22Rv1 (cell line): ENCODE measurements around the gene TMEM151A.

Experiments
- CTCF ChIP-seq: fragments of 450-650 bp; IDR thresholded peaks from 2 replicates; pipeline ENCODE4 v1.5.1; 2017; ENCODE audit warnings: mild to moderate bottlenecking
- ZFX ChIP-seq: fragments of 450-650 bp; IDR thresholded peaks from 2 replicates; pipeline ENCODE4 v1.6.1; 2017; ENCODE audit warnings: antibody characterized with exemption, borderline replicate concordance

- TF ChIP-seq CTCF (no peak), ZFX (no peak)
Observed at GRCh38 chr11:66302656-66303055, 11.0 kb downstream of the TMEM151A start.
